Naive thymus-derived CD8-positive, alpha-beta T cell (primary cell): ENCODE measurements around the gene RAB8A. TPM values are rescaled to one million over a fixed set of nuclear protein-coding genes. Genes with fewer than 3 reads are reported as not detected.
"Not testable (repeated sequence)": the region's sequence is repeated elsewhere in the genome, so short reads cannot be mapped to it uniquely, and the experiment has no call there.

Experiments used
- ATAC-seq, 2 donors: fragments of 150-1000 bp; cut with Tn5 transposase in 1 of 2; sonication (Bioruptor Pico), chemical (Tn5 transposase) in 1 of 2; 1 replicate in 1 of 2; 2 replicates in 1 of 2; pipeline ENCODE4 v1.10.0; 2021; ENCODE audit warnings: mild to moderate bottlenecking in 2 of 2, moderate library complexity in 2 of 2
- POLR2A ChIA-PET: fragments of 350-600 bp; sonication (Branson Sonifier 250); formaldehyde crosslinking; loops from one replicate; lab custom pipeline; 2021; ENCODE audit warnings: antibody characterized with exemption; lab: Charles Lee
- DNase-seq, 10 donors: peaks; one replicate each; pipeline versions ENCODE4 v3.0.0 to v3.0.0-alpha.2; 2020 to 2022
- H3K27ac Mint-ChIP-seq, 10 donors: one replicate each; pipeline ENCODE4 v1.8.0; 2020 to 2022; ENCODE audit warnings: mild to moderate bottlenecking in 10 of 10, mixed read lengths in 10 of 10, moderate library complexity in 4 of 10, inconsistent platforms in 1 of 10
- H3K27me3 Mint-ChIP-seq, 5 donors: one replicate each; pipeline ENCODE4 v1.8.0; 2021 to 2022; ENCODE audit warnings: mixed read lengths in 5 of 5
- H3K36me3 Mint-ChIP-seq, 3 donors: one replicate each; pipeline ENCODE4 v1.8.0; 2020 to 2022; ENCODE audit warnings: mixed read lengths in 3 of 3, mild to moderate bottlenecking in 2 of 3, inconsistent platforms in 1 of 3
- H3K4me1 Mint-ChIP-seq, 4 donors: one replicate each; pipeline ENCODE4 v1.8.0; 2021 to 2022; ENCODE audit warnings: mixed read lengths in 4 of 4
- H3K4me3 Mint-ChIP-seq, 10 donors: one replicate each; pipeline ENCODE4 v1.8.0; 2020 to 2022; ENCODE audit warnings: mild to moderate bottlenecking in 10 of 10, mixed read lengths in 10 of 10, moderate library complexity in 6 of 10, inconsistent platforms in 1 of 10
- H3K9me3 Mint-ChIP-seq, 9 donors: one replicate each; pipeline ENCODE4 v1.8.0; 2020 to 2022; ENCODE audit warnings: mixed read lengths in 9 of 9, mild to moderate bottlenecking in 3 of 9, inconsistent platforms in 1 of 9, moderate library complexity in 1 of 9
- polyA plus RNA-seq, 3 donors: library from polyadenylated mRNA; unstranded; fragments of 300-500 nt; fragmentation: Illumina TruSeq; gene quantifications; one replicate each; pipeline ENCODE4 v1.2.3, GENCODE V29; 2021
- total RNA-seq, 8 experiments: library from RNA in 2 of 8; stranded (reverse) in 2 of 8; gene quantifications; one replicate each; pipeline ENCODE4 v1.2.3 and lab custom pipeline; 2021 to 2026

RAB8A gene
- total and polyA plus RNA-seq, 5 experiments from 2014 or later: 65.6 to 88.3 (median 66.5) TPM

DNA sequence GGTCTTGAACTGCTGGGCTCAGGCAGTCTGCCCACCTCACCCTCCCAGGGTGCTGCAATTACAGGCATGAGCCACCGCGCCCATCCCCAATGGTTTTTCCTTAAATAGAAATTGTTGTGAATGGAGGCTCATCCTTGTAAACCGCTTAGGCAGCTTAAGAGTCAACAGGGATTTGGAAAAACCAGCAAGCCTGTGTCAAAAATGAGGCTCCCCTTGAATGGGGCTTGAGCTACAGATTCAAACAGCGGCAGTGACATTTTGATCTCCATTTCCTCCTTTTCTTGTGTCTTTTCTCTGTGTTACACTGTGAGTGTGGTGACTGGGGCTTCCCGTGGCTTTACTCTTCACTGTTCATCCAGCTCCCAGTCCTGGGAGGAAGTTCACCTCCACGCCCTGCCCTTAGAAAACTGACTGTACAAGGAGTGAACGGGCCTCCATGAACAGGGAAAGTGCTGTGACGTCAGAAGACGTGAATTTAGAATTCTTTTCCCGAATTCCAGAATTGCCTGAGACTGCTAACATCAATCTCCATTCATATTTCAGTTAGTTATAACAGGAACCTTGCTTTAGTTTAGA lies 15.3 kb upstream of the RAB8A start:
- Mint-ChIP-seq H3K27me3 (no peaks in the 10 kb centered on the region), H3K27ac (peak overlapping the region in 9 of 10 donors; percentile 48 to 95 (median 86)), H3K4me1 (peaks cover 17 to 41% (median 33%) of the 10 kb centered on the region in 4 donors), H3K4me3 (peak overlapping the region in 4 of 10 donors; percentile 8 to 64 (median 42)), H3K9me3 (no peaks in the 10 kb centered on the region), H3K36me3 (peaks cover 4 to 86% (median 38%) of the 10 kb centered on the region in 3 donors)
- ATAC-seq (no peak), DNase-seq (no peak)
- POLR2A ChIA-PET: interaction anchor here (0.8 to 3.8 kb wide), 6 partner anchors 8 to 55 kb away, joined by 3 to 31 read pairs (median 6); no protein-coding TSS in a partner anchor

GRCh38 chr19:16098416-16098768 lies 13.3 kb upstream of the RAB8A start:
- Mint-ChIP-seq H3K36me3 (peaks cover 4 to 87% (median 41%) of the 10 kb centered on the region in 3 donors), H3K27me3 (no peaks in the 10 kb centered on the region), H3K4me1 (peaks cover 17 to 37% (median 29%) of the 10 kb centered on the region in 4 donors), H3K4me3 (no peak overlapping the region), H3K9me3 (no peaks in the 10 kb centered on the region), H3K27ac (peak overlapping the region in 1 of 10 donors; percentile 22)
- no peak for ATAC-seq
- no peak for DNase-seq
- POLR2A ChIA-PET: interaction anchor here (0.6 to 1.1 kb wide), 3 partner anchors 17 to 39 kb away, joined by 4 to 5 read pairs (median 4); no protein-coding TSS in a partner anchor

GRCh38 chr19:16098821-16099220 lies 12.9 kb upstream of the RAB8A start:
- POLR2A ChIA-PET: interaction anchor here (0.6 to 1.1 kb wide), 4 partner anchors 15 to 40 kb away, joined by 3 to 5 read pairs (median 4); no protein-coding TSS in a partner anchor
- H3K27ac Mint-ChIP-seq: no peak overlapping the region
- peaks cover 15 to 34% (median 26%) of the 10 kb centered on the region in 4 donors for H3K4me1 Mint-ChIP-seq
- H3K4me3 Mint-ChIP-seq: no peak overlapping the region
- peaks cover 4 to 86% (median 40%) of the 10 kb centered on the region in 3 donors for H3K36me3 Mint-ChIP-seq
- ATAC-seq (no peak), DNase-seq (no peak)
- H3K27me3 Mint-ChIP-seq: no peaks in the 10 kb centered on the region
- H3K9me3 Mint-ChIP-seq: no peaks in the 10 kb centered on the region

DNA sequence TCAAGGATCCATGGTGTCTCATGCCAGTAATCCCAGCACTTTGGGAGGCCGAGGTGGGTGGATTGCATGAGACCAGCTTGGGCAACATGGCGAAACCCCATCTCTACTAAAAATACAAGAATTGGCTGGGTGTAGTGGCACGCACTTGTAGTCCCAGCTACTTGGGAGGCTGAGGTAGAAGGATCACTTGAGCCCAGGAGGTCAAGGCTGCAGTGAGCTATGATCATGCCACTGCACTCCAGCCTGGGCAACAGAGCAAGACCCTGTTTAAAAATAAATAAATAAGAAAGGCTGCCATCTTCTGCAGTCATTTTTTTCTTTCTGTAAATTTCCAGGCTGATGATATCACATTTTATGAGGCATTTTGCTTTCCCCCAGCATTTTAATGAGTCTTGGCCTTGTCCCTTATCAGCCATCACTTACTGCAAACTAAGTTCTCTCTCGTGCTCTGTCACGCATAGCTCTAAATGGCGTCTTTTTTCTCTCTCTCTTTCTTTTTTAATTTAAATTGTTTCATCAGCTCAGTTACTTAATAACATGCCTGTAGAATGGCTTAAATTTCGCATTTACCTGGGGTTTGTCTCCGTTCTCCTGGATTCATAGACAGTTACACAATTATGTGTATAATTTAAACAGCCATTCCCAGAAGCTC lies 12.2 kb upstream of the RAB8A start:
- not testable (repeated sequence) for H3K27me3 Mint-ChIP-seq, DNase-seq, H3K4me3 Mint-ChIP-seq, ATAC-seq, H3K9me3 Mint-ChIP-seq
- Mint-ChIP-seq H3K36me3 (peaks cover 4 to 82% (median 40%) of the 10 kb centered on the region in 3 donors), H3K27ac (peak overlapping the region in 4 of 10 donors; percentile 31 to 62 (median 54)), H3K4me1 (peaks cover 15 to 31% (median 25%) of the 10 kb centered on the region in 4 donors)
- POLR2A ChIA-PET: interaction anchor here (0.6 to 1.1 kb wide), 5 partner anchors 10 to 29 kb away, joined by 3 to 5 read pairs (median 4); no protein-coding TSS in a partner anchor

- H3K4me3 Mint-ChIP-seq: no peak overlapping the region
- no peak overlapping the region for H3K27ac Mint-ChIP-seq
- DNase-seq (no peak), ATAC-seq (no peak)
- no peaks in the 10 kb centered on the region for H3K9me3 Mint-ChIP-seq
- peaks cover 4 to 75% (median 33%) of the 10 kb centered on the region in 3 donors for H3K36me3 Mint-ChIP-seq
- POLR2A ChIA-PET: no interaction called here
- peaks cover 9 to 20% (median 18%) of the 10 kb centered on the region in 4 donors for H3K4me1 Mint-ChIP-seq
- no peaks in the 10 kb centered on the region for H3K27me3 Mint-ChIP-seq
Observed at GRCh38 chr19:16100524-16100923, 11.2 kb upstream of the RAB8A start.

DNA sequence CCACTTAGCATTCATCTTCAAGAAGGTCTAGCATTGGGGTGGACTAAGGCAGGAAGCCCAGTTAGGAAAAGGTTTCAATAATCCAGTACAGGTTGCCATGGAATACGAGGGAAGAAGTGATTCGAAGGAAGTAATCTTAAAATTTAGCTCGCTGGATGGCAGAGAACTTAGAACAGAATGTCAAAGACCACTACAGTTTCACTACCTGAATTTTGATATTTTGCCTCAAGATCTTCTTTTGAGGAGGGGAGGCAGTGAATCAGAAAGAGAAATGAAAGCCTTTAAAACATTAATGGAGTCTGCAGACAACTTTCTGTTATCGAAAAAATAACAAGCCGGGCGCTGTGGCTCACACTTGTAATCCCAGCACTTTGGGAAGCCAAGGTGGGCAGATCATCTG lies 7.0 kb upstream of the RAB8A start:
- POLR2A ChIA-PET: interaction anchor here (0.6 to 0.8 kb wide), 2 partner anchors 9 to 14 kb away, joined by 3 to 6 read pairs; no protein-coding TSS in a partner anchor
- no peaks in the 10 kb centered on the region for H3K27me3 Mint-ChIP-seq
- no peaks in the 10 kb centered on the region for H3K9me3 Mint-ChIP-seq
- peaks cover 0 to 8% (median under 1%) of the 10 kb centered on the region in 4 donors for H3K4me1 Mint-ChIP-seq
- peaks cover 4 to 42% (median 15%) of the 10 kb centered on the region in 3 donors for H3K36me3 Mint-ChIP-seq
- H3K4me3 Mint-ChIP-seq: peak overlapping the region in 1 of 10 donors; percentile 25
- DNase-seq: no peak
- peak overlapping the region in 3 of 10 donors; percentile 11 to 83 (median 73) for H3K27ac Mint-ChIP-seq
- ATAC-seq: no peak

GRCh38 chr19:16106121-16106520 lies 5.6 kb upstream of the RAB8A start:
- Mint-ChIP-seq H3K36me3 (peaks cover 2 to 31% (median 14%) of the 10 kb centered on the region in 3 donors), H3K9me3 (no peaks in the 10 kb centered on the region), H3K27ac (peak overlapping the region in 3 of 10 donors; percentile 22 to 85 (median 44)), H3K27me3 (no peaks in the 10 kb centered on the region), H3K4me1 (peaks cover under 1 to 12% (median 3%) of the 10 kb centered on the region in 4 donors), H3K4me3 (no peak overlapping the region)
- DNase-seq (no peak), ATAC-seq (no peak)
- POLR2A ChIA-PET: interaction anchor here (1.3 kb wide), 1 partner anchor 11 kb away, joined by 10 read pairs; no protein-coding TSS in a partner anchor

DNA sequence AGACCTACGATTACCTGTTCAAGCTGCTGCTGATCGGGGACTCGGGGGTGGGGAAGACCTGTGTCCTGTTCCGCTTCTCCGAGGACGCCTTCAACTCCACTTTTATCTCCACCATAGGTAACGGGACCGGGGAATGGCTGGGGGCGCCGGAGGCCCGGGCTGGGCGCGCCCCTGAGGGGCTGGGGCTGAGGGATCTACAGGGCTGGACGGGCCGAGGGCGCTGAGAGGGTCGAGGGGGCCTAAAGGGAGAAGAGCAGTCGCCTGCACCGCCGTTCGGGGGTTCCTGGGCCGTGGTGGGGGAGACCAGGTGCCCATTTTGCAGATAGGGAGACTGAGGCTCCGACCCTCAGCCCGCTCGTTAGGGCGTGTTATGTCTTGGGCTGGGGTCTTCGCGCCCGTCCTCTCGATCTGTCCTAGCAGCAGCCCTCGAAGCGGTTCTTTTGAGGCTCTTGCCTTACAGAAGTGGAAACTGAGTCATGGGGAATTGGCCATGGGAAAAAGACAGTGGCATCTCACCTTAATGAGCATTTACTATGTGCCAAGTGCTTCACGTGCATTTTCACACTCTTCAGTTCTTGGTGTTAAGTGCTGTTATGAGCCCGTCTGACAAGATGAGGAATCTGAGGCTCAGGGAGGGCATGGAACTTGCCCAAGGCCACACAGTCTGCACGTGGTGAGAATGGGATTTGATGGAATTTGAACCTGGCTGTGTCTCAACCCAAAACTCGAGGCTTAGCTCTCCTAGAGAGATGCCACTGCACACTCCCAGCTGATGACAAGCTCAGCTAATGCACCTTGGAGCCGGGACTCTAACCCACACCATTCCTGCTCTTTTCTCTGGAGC lies 442 bp downstream of the RAB8A start:
- H3K27me3 Mint-ChIP-seq: no peaks in the 10 kb centered on the region
- peaks cover 12 to 50% (median 45%) of the 10 kb centered on the region in 4 donors for H3K4me1 Mint-ChIP-seq
- H3K36me3 Mint-ChIP-seq: peaks cover 0 to 20% (median 0%) of the 10 kb centered on the region in 3 donors
- peak overlapping the region; percentile 94 to 99 (median 96) for H3K4me3 Mint-ChIP-seq
- peak overlapping the region; percentile 92 to 100 (median 98) for H3K27ac Mint-ChIP-seq
- DNase-seq (no peak), ATAC-seq (no peak)
- POLR2A ChIA-PET: interaction anchor here (0.5 to 3.6 kb wide), 18 partner anchors 26 to 275 kb away, joined by 3 to 30 read pairs (median 6); partner anchors contain the start of genes FAM32A, HSH2D, KLF2 and TPM4
- H3K9me3 Mint-ChIP-seq: no peaks in the 10 kb centered on the region

DNA sequence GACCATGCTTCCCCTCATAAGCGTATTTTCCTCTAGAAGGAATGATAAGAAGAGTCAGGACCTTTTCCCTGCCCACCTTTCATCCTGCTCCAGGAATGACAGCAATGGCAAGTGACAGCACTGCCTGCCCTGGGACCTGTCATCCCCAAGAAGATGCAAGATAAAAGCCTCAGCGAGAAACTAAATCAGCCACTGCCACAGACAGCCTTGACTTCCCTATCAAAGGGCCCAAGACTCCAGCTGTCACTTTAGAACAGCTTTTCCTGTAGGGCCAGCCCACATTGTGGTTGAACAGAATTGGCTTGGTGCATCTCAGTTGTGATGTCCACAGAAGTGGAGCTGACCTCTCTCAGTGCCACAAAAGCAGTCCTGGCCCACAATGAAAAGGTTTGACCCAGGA lies 1.1 kb downstream of the RAB8A start:
- POLR2A ChIA-PET: interaction anchor here (0.9 to 2.9 kb wide), 5 partner anchors 31 to 73 kb away, joined by 3 to 12 read pairs (median 6); partner anchors contain the start of genes FAM32A and HSH2D
- H3K27me3 Mint-ChIP-seq: no peaks in the 10 kb centered on the region
- peaks cover 18 to 57% (median 51%) of the 10 kb centered on the region in 4 donors for H3K4me1 Mint-ChIP-seq
- DNase-seq (no peak), ATAC-seq (no peak)
- no peaks in the 10 kb centered on the region for H3K9me3 Mint-ChIP-seq
- peak overlapping the region; percentile 94 to 99 (median 96) for H3K4me3 Mint-ChIP-seq
- peaks cover 0 to 26% (median 0%) of the 10 kb centered on the region in 3 donors for H3K36me3 Mint-ChIP-seq
- peak overlapping the region; percentile 43 to 100 (median 98) for H3K27ac Mint-ChIP-seq

DNA sequence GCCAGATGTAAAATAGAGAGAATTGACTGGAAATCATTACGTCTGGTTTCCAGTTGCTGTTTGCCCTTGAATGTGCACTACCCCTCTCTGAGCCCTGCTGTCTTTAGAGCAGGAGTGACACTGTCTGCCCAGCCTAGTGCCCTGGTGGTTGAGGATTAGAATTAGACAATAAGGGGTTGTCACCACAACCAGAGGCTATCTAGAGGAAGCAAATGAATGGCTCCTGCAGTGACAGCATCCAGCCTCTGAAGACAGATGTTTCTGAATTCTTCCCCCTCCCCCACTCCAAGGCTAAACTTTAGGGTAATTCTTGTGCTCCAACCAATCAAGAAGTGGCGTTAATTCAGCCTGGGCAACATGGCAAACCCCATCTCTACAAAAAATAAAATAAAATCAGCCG lies 2.0 kb downstream of the RAB8A start:
- POLR2A ChIA-PET: interaction anchor here (1.2 to 2.9 kb wide), 3 partner anchors 30 to 51 kb away, joined by 6 to 12 read pairs (median 9); partner anchors contain the start of gene HSH2D
- H3K36me3 Mint-ChIP-seq: peaks cover 0 to 35% (median 0%) of the 10 kb centered on the region in 3 donors
- no peaks in the 10 kb centered on the region for H3K27me3 Mint-ChIP-seq
- no peaks in the 10 kb centered on the region for H3K9me3 Mint-ChIP-seq
- H3K4me3 Mint-ChIP-seq: peak overlapping the region in 9 of 10 donors; percentile 22 to 77 (median 57)
- DNase-seq (no peak), ATAC-seq (no peak)
- peaks cover 20 to 66% (median 55%) of the 10 kb centered on the region in 4 donors for H3K4me1 Mint-ChIP-seq
- peak overlapping the region; percentile 20 to 80 (median 62) for H3K27ac Mint-ChIP-seq

GRCh38 chr19:16115301-16116039 lies 3.8 kb downstream of the RAB8A start:
- POLR2A ChIA-PET: interaction anchor here (0.7 kb wide), 1 partner anchor 69 kb away, joined by 5 read pairs; no protein-coding TSS in a partner anchor
- ATAC-seq: no peak
- Mint-ChIP-seq H3K4me3 (peak overlapping the region in 4 of 10 donors; percentile 22 to 67 (median 31)), H3K9me3 (no peaks in the 10 kb centered on the region), H3K4me1 (peaks cover 20 to 80% (median 56%) of the 10 kb centered on the region in 4 donors), H3K27me3 (no peaks in the 10 kb centered on the region), H3K36me3 (peaks cover 0 to 53% (median 0%) of the 10 kb centered on the region in 3 donors), H3K27ac (peak overlapping the region in 7 of 10 donors; percentile 33 to 72 (median 56))
- no peak for DNase-seq
